ENCODE results near the gene ZNF385C.
A peak's percentile ranks its signal among the peaks of the same experiment; 100 is the strongest.

ZNF385C gene

DNA sequence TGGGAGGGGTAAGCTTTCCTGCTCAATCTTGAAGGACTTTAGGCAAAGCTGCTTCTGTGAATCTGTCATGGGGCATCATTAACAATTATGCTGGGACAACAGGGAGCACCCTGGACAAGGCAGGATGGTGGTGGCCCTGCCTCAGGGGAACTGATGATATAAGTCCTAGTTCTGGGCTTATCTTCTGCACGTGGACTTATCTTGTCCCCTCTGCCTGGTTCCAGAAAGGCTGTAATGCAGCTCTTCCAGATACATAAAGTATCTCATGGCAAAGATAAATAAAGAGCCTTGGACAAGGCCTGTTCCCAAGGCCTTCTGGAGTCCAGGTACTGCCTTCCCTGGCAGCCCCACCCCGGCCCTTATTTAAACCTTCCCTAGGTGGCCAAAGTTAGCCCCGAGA is 6.0 kb upstream of the ZNF385C start:
- H4K20me1 ChIP-seq (ENCODE audit: insufficient read depth, low read length) = no peaks in the 10 kb centered on the region
- no peak overlapping the region for H3K27ac ChIP-seq (ENCODE audit: low read length)
- H3K4me1 ChIP-seq (ENCODE audit: insufficient read depth, low read length) = peaks cover 10% of the 10 kb centered on the region
- H2AFZ ChIP-seq (ENCODE audit: low read depth, low read length) = no peak overlapping the region
- ATAC-seq (ENCODE audit: insufficient read depth, low read depth) (no peak), DNase-seq (no peak)
- H3K27me3 ChIP-seq (ENCODE audit: insufficient read depth, low read length, poor library complexity) = no peaks in the 10 kb centered on the region
- no peaks in the 10 kb centered on the region for H3K9me3 ChIP-seq (ENCODE audit: insufficient read depth, low read length, severe bottlenecking)
- H3K4me2 ChIP-seq (ENCODE audit: insufficient read depth, low read length) = no peak overlapping the region
- H3K4me3 ChIP-seq (ENCODE audit: low read depth in 1 of 2, low read length in 2 of 2) = no peak overlapping the region
- H3K36me3 ChIP-seq (ENCODE audit: insufficient read depth, low read length) = no peaks in the 10 kb centered on the region
- TF ChIP-seq, protein P1, sequence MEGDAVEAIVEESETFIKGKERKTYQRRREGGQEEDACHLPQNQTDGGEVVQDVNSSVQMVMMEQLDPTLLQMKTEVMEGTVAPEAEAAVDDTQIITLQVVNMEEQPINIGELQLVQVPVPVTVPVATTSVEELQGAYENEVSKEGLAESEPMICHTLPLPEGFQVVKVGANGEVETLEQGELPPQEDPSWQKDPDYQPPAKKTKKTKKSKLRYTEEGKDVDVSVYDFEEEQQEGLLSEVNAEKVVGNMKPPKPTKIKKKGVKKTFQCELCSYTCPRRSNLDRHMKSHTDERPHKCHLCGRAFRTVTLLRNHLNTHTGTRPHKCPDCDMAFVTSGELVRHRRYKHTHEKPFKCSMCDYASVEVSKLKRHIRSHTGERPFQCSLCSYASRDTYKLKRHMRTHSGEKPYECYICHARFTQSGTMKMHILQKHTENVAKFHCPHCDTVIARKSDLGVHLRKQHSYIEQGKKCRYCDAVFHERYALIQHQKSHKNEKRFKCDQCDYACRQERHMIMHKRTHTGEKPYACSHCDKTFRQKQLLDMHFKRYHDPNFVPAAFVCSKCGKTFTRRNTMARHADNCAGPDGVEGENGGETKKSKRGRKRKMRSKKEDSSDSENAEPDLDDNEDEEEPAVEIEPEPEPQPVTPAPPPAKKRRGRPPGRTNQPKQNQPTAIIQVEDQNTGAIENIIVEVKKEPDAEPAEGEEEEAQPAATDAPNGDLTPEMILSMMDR (IDR thresholded peaks at IDR 0.05; ENCODE audit: borderline replicate concordance, extremely low read depth, low read length, poor library complexity, severe bottlenecking) = no peak
- no peak for TF ChIP-seq EZH2 (IDR thresholded peaks at IDR 0.05; ENCODE audit: borderline replicate concordance, low read depth, low read length, severe bottlenecking)
- no peaks in the 10 kb centered on the region for H3K79me2 ChIP-seq (ENCODE audit: insufficient read depth, low read length)
- no peak overlapping the region for H3K9ac ChIP-seq (ENCODE audit: low read depth, low read length)

DNA sequence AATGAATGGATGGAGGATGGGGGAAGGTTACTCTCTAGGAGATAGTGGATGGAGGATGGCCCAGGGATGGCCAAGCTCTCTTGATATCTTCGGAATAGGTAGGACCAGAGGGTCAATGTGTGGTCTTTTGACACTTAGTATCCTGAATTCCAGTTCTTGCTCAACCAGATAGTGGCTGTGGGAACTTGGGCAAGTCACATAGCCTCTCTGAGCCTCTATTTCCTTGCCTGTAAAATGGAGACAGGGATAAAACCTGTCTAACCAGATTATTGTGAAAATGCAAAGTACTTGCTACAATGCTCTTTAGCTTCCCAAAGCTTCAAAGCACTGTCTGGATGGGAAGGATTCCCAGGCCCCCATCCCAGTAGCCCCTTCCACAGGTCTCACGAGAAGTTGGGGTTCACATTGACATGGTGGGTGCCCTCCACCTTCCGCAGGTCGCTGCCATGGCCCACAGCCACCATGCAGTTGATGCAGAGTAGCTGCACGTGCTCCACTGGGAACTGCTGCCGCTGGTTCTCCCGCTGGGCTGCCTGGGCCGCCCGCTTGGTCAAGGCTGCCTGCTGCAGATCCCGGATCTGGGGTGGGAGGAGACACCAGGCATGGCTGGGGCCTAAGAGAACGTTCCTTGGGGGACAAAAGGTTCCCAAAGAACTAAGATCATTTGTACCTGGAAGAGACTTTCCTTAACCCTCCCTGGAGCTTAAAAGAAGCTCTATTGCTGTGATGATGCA is 5.1 kb upstream of the ZNF385C start:
- no peak overlapping the region for H3K4me3 ChIP-seq (ENCODE audit: low read depth in 1 of 2, low read length in 2 of 2)
- ATAC-seq (ENCODE audit: insufficient read depth, low read depth) = no peak
- H3K27me3 ChIP-seq (ENCODE audit: insufficient read depth, low read length, poor library complexity) = no peaks in the 10 kb centered on the region
- no peaks in the 10 kb centered on the region for H3K9me3 ChIP-seq (ENCODE audit: insufficient read depth, low read length, severe bottlenecking)
- no peak overlapping the region for H3K4me2 ChIP-seq (ENCODE audit: insufficient read depth, low read length)
- peaks cover 10% of the 10 kb centered on the region for H3K4me1 ChIP-seq (ENCODE audit: insufficient read depth, low read length)
- no peak for TF ChIP-seq EZH2 (IDR thresholded peaks at IDR 0.05; ENCODE audit: borderline replicate concordance, low read depth, low read length, severe bottlenecking)
- TF ChIP-seq, protein P1 (IDR thresholded peaks at IDR 0.05; ENCODE audit: borderline replicate concordance, extremely low read depth, low read length, poor library complexity, severe bottlenecking) = no peak
- H4K20me1 ChIP-seq (ENCODE audit: insufficient read depth, low read length) = no peaks in the 10 kb centered on the region
- no peaks in the 10 kb centered on the region for H3K79me2 ChIP-seq (ENCODE audit: insufficient read depth, low read length)
- no peak for DNase-seq
- no peak overlapping the region for H3K27ac ChIP-seq (ENCODE audit: low read length)
- no peak overlapping the region for H2AFZ ChIP-seq (ENCODE audit: low read depth, low read length)
- H3K9ac ChIP-seq (ENCODE audit: low read depth, low read length) = no peak overlapping the region
- no peaks in the 10 kb centered on the region for H3K36me3 ChIP-seq (ENCODE audit: insufficient read depth, low read length)

DNA sequence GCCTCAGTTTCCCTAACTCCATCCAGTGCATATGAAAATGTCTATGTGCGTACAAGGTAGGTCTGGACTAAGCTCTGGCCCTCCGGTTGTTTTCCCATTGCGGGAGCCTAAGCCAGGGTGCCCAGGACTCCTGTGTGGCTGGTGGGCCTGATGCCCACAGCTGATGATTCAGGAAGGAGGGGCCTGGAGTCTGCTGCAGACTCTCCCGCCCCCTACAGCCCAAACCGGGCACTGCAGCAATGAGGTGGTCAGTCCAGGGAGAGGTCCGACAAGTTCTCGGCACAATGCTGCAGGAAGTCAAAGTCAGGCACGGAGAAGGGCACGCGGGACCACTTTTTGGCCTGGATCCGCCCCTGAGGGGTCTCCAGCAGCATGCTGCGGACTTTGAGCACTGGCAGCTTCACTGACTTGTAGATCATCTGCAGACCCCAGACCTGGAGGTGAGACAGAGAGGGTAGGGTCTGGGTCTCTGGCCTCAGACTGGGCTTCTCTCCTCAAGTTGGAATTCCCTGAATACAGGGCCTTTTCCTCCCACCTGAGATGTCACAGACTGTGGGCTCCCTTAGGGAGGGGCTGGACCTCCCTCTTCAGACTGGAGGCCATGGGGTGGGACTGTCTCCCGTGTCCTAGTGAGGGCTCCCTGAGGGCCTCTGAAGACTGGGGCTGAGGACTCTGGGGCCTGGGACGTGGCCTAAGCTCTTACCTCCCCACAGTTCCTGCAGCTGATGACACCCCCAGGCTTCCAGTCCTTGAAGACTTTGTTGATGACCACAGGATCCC is 3.4 kb upstream of the ZNF385C start:
- no peak overlapping the region for H3K4me2 ChIP-seq (ENCODE audit: insufficient read depth, low read length)
- H3K36me3 ChIP-seq (ENCODE audit: insufficient read depth, low read length) = no peaks in the 10 kb centered on the region
- no peaks in the 10 kb centered on the region for H3K4me1 ChIP-seq (ENCODE audit: insufficient read depth, low read length)
- DNase-seq = peak; percentile 53
- peak; percentile 68; the same call in 1 of the 3 replicates for ATAC-seq (ENCODE audit: insufficient read depth, low read depth)
- H3K27ac ChIP-seq (ENCODE audit: low read length) = no peak overlapping the region
- TF ChIP-seq, protein P1 (IDR thresholded peaks at IDR 0.05; ENCODE audit: borderline replicate concordance, extremely low read depth, low read length, poor library complexity, severe bottlenecking) = peak; percentile 87
- TF ChIP-seq EZH2 (IDR thresholded peaks at IDR 0.05; ENCODE audit: borderline replicate concordance, low read depth, low read length, severe bottlenecking) = no peak
- no peaks in the 10 kb centered on the region for H3K9me3 ChIP-seq (ENCODE audit: insufficient read depth, low read length, severe bottlenecking)
- H2AFZ ChIP-seq (ENCODE audit: low read depth, low read length) = no peak overlapping the region
- no peaks in the 10 kb centered on the region for H4K20me1 ChIP-seq (ENCODE audit: insufficient read depth, low read length)
- no peaks in the 10 kb centered on the region for H3K27me3 ChIP-seq (ENCODE audit: insufficient read depth, low read length, poor library complexity)
- no peak overlapping the region for H3K4me3 ChIP-seq (ENCODE audit: low read depth in 1 of 2, low read length in 2 of 2)
- H3K9ac ChIP-seq (ENCODE audit: low read depth, low read length) = no peak overlapping the region
- H3K79me2 ChIP-seq (ENCODE audit: insufficient read depth, low read length) = no peaks in the 10 kb centered on the region
